Stimulated activated CD4-positive, alpha-beta T cell treated with anti-CD3 and anti-CD28 coated beads, Interleukin-15, amount 100 ng/mL, for 24 hours (primary cell): ENCODE data around the gene PIK3CD.

Experiments used
- DNase-seq: peaks from one replicate; pipeline ENCODE4 v3.0.0-alpha.2; 2020

PIK3CD gene

GRCh38 chr1:9720785-9721605 lies 69.5 kb downstream of the PIK3CD start:
- DNase-seq: no peak

DNA sequence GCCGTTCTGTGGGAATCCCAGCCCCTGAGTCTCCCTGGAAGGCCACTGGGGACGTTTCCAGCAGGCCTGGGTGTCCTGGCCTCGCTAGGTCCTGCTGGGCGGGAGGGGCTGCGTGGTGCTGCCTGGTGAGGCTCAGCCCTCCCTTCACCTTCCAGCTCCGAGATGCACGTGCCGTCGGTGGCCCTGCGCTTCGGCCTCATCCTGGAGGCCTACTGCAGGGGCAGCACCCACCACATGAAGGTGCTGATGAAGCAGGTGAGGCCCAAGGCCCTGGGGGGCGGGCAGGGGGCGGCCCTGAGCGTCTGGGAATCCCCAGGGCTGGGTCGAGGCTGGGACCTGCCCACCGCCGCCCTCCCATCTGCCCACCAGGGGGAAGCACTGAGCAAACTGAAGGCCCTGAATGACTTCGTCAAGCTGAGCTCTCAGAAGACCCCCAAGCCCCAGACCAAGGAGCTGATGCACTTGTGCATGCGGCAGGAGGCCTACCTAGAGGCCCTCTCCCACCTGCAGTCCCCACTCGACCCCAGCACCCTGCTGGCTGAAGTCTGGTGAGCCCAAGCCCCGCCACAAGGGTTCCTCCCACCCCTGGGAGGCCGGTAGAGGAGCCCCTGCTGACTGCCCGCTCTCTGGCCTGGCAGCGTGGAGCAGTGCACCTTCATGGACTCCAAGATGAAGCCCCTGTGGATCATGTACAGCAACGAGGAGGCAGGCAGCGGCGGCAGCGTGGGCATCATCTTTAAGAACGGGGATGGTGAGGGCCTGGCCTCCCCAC lies 70.3 kb downstream of the PIK3CD start:
- peak; percentile 82 for DNase-seq

DNA sequence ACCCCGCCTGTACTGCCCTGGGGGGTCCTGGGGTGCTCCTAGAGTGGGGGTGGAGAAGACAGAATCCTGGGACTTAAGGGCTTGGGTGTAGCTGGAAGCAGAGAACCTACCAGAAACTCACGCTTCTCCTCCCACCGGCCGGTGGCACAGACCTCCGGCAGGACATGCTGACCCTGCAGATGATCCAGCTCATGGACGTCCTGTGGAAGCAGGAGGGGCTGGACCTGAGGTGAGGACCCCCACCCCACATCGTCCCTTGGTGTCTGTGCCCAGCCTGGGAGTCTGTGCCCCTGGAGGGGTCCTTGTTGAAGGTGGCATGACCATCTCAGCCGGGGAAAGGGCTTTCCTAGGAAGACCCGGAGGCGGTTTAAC lies 70.8 kb downstream of the PIK3CD start:
- DNase-seq: no peak

DNA sequence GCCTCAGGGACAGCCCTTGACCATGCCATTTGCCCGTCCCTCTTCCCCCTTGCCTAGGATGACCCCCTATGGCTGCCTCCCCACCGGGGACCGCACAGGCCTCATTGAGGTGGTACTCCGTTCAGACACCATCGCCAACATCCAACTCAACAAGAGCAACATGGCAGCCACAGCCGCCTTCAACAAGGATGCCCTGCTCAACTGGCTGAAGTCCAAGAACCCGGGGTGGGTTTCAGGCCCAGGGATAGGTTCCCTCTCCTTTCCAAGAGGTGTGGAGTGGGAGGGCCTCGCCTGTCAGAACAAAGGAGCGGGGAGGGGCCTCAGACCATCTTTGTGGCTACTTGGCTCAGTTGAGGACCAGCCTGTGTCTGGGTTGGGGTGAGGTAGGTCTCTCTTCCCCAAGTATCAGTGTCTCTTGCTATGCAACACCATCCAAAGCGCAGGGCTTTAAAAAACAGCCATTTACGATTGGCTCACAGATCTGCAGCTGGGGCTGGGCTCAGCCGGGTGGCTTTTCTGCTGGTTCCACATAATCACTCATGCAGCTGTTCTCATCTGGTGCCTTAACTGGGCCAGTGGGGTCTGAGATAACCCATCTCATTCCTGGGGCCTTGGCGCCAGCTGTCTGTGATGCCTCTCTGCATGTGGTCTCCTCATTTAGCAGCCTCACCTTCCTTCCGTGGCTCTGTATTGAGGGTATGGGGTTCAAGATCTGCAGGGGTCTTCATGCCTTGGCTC lies 71.7 kb downstream of the PIK3CD start:
- no peak for DNase-seq

- no peak for DNase-seq
Observed at GRCh38 chr1:9723926-9724325, 72.4 kb downstream of the PIK3CD start.

GRCh38 chr1:9724706-9725476 lies 73.4 kb downstream of the PIK3CD start:
- peak; percentile 77 for DNase-seq

DNA sequence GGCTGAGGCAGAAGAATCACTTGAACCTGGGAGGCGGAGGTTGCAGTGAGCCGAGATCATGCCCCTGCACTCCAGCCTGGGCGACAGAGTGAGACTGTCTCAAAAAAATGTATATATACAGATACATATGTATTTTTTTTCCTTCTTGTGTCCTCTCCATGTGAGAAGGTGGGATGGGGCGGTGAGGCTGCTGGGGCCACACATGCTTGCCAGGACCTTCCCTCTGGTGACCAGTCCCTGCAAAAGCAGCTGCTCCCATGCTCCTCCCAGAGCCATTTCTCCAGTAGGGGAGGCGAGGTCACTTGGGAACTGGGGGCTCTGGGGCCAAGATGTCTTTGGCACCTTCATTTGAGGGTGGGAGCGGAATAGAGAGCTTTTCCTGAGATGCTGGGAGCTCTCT lies 74.9 kb downstream of the PIK3CD start:
- DNase-seq: no peak

DNA sequence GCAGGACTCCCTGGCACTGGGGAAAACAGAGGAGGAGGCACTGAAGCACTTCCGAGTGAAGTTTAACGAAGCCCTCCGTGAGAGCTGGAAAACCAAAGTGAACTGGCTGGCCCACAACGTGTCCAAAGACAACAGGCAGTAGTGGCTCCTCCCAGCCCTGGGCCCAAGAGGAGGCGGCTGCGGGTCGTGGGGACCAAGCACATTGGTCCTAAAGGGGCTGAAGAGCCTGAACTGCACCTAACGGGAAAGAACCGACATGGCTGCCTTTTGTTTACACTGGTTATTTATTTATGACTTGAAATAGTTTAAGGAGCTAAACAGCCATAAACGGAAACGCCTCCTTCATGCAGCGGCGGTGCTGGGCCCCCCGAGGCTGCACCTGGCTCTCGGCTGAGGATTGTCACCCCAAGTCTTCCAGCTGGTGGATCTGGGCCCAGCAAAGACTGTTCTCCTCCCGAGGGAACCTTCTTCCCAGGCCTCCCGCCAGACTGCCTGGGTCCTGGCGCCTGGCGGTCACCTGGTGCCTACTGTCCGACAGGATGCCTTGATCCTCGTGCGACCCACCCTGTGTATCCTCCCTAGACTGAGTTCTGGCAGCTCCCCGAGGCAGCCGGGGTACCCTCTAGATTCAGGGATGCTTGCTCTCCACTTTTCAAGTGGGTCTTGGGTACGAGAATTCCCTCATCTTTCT lies 75.5 kb downstream of the PIK3CD start:
- DNase-seq: no peak

DNA sequence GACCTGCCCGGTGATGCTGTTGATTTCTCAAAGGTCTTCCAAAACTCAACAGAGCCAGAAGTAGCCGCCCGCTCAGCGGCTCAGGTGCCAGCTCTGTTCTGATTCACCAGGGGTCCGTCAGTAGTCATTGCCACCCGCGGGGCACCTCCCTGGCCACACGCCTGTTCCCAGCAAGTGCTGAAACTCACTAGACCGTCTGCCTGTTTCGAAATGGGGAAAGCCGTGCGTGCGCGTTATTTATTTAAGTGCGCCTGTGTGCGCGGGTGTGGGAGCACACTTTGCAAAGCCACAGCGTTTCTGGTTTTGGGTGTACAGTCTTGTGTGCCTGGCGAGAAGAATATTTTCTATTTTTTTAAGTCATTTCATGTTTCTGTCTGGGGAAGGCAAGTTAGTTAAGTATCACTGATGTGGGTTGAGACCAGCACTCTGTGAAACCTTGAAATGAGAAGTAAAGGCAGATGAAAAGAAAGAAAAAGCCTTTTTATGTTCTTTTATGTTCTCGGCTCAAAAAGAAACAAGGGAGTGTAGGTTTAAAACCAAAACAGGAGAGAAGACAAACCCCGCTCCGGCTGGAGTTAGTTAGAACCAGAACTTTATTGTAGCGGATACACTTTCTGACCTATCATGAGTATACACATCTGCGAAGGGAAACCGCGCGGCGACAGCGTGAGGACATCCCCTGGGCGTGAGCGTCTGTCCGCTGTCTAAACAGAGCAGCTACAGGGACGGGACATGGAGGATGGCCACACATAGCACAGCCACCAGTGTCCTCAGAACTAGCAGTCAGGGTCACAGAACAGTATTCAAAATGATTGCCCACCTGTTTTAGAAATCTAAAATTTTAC lies 77.1 kb downstream of the PIK3CD start:
- DNase-seq: peak; percentile 83

- no peak for DNase-seq
Observed at GRCh38 chr1:9729523-9729922, 78.0 kb downstream of the PIK3CD start.

- no peak for DNase-seq
Observed at GRCh38 chr1:9730096-9730901, 78.8 kb downstream of the PIK3CD start.

DNA sequence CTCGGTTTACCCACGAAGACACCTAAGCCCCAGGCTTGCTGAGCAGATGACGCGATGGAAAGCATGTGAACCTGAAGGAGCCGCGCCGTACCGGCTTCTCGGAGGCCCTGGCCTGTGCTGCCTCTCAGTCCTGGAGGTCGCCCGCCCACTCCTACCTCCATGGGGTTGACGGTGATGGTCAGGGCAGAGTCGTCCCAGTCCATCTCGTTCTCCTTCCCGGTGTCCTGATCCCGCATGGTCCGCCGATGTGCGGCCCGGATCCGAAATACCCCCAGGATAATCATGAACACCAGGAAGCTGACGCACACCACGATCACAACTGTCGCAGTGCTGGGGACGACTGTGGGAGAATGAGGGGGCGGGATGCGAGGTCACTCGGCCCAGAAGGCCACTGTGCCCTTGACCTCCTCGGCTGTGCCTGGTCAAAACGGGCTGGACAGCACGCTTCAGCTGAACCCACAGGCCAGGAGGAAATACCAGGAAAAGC lies 79.6 kb downstream of the PIK3CD start:
- DNase-seq: no peak

GRCh38 chr1:9731561-9731960 lies 80.0 kb downstream of the PIK3CD start:
- DNase-seq: no peak

- no peak for DNase-seq
Observed at GRCh38 chr1:9732123-9732971, 80.8 kb downstream of the PIK3CD start.

- DNase-seq: no peak
Observed at GRCh38 chr1:9733160-9733789, 81.7 kb downstream of the PIK3CD start.

DNA sequence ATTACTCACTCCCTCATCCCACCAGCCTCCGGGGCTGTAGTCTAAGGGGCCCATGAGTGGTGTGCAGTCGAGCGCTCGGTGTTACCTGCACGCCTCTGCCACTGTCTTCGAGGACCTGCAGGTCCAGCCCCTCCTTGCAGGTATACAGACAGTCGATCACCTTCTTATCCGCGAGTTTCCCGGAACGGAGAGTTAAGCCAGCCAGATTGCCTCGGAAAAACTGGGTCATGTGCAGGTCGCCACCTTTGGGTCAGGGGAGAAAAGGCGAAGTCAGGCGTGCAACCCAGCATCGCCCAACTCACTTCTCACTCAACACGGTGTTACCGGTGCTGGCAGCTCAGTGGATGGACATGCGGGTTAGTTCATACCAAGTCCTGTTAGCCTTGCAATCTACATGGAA lies 84.3 kb downstream of the PIK3CD start:
- DNase-seq: no peak

DNA sequence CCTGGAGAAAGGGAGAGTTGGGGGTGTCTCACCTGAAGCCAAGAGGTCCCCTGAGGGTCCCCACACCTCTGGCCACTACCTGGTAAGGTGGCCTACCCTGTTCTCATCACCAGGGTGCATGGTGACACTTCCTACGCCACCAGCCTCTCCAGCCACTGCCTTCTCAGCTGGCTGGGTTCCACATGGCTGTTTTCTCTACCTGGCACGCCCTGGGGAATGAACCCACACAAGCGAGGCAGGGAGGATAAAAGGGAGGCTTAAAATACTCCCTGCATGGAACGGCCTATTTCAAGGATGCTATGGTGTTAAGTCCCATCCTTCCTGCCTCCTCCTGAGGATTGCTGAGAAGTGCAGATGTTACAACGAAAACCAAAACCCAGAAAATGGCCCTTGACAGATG lies 84.7 kb downstream of the PIK3CD start:
- DNase-seq: no peak

- DNase-seq: no peak
Observed at GRCh38 chr1:9737057-9737456, 85.5 kb downstream of the PIK3CD start.

DNA sequence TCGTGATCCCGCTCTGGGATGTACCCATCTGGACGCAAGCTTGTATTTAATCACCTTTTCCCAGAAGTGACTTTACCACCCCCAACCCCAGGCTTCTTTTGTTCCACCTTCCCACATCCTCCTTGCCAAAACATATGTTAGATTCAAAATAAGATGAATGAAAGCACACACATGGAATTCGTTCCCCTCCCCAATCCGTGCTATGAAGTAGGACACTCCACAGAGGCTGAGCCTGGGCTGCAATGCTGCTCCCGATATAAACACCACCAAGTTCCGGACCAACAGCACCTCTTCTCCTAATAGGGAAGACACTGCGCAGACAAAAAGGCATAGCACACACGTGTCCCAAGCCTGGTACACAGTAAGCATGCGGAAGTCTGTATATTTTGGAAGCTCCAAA lies 86.1 kb downstream of the PIK3CD start:
- no peak for DNase-seq
